ENCODE data around the gene PACSIN2.

- TF ChIP-seq POLR2A (IDR thresholded peaks at IDR 0.05) (no peak), CTCF (IDR thresholded peaks at IDR 0.05) (no peak), POLR2AphosphoS5 (IDR thresholded peaks at IDR 0.05) (no peak)
Observed at GRCh38 chr22:42924436-42924835, 90.5 kb downstream of the PACSIN2 start.

Measured in sigmoid colon (tissue), 4 donors.